ENCODE measurements around the gene ELOVL6.

The ELOVL6 gene

GRCh38 chr4:110033355-110034025 is 164.9 kb downstream of the ELOVL6 start:
- TF ChIP-seq CTCF (IDR thresholded peaks at IDR 0.05; ENCODE audit: insufficient read depth, missing control alignments) = no peak
- no peak for FAIRE-seq
- no peak for DNase-seq (ENCODE audit: insufficient read length, low spot score)

GRCh38 chr4:110032603-110033002 is 165.8 kb downstream of the ELOVL6 start:
- FAIRE-seq (no peak), DNase-seq (ENCODE audit: insufficient read length, low spot score) (no peak)
- TF ChIP-seq CTCF (IDR thresholded peaks at IDR 0.05; ENCODE audit: insufficient read depth, missing control alignments) = no peak

- FAIRE-seq (no peak), DNase-seq (ENCODE audit: insufficient read length, low spot score) (no peak)
- TF ChIP-seq CTCF (IDR thresholded peaks at IDR 0.05; ENCODE audit: insufficient read depth, missing control alignments) = no peak
Measured at GRCh38 chr4:110025718-110026117, 172.7 kb downstream of the ELOVL6 start.

GRCh38 chr4:110025056-110025455 is 173.4 kb downstream of the ELOVL6 start:
- FAIRE-seq (no peak), DNase-seq (ENCODE audit: insufficient read length, low spot score) (no peak)
- no peak for TF ChIP-seq CTCF (IDR thresholded peaks at IDR 0.05; ENCODE audit: insufficient read depth, missing control alignments)

- TF ChIP-seq CTCF (IDR thresholded peaks at IDR 0.05; ENCODE audit: insufficient read depth, missing control alignments) = no peak
- DNase-seq (ENCODE audit: insufficient read length, low spot score) (no peak), FAIRE-seq (no peak)
Measured at GRCh38 chr4:110022457-110022856, 176.0 kb downstream of the ELOVL6 start.

GRCh38 chr4:110020646-110021443 is 177.6 kb downstream of the ELOVL6 start:
- TF ChIP-seq CTCF (IDR thresholded peaks at IDR 0.05; ENCODE audit: insufficient read depth, missing control alignments) = no peak
- DNase-seq (ENCODE audit: insufficient read length, low spot score) (no peak), FAIRE-seq (no peak)

- FAIRE-seq = no peak
- no peak for DNase-seq (ENCODE audit: insufficient read length, low spot score)
- TF ChIP-seq CTCF (IDR thresholded peaks at IDR 0.05; ENCODE audit: insufficient read depth, missing control alignments) = no peak
Measured at GRCh38 chr4:110020139-110020538, 178.3 kb downstream of the ELOVL6 start.

All from D721Med (cell line).